Measurements from ENCODE around the gene ZNF451.

- TF ChIP-seq RXRA (IDR thresholded peaks at IDR 0.05): no peak
- TF ChIP-seq CTCF (IDR thresholded peaks at IDR 0.05; ENCODE audit: low read depth, low read length, missing input control): no peak
- TF ChIP-seq TAF1 (conservative IDR thresholded peaks at IDR 0.05): no peak
- no peak for TF ChIP-seq MAX (IDR thresholded peaks at IDR 0.05)
- no peak for TF ChIP-seq ATF3 (IDR thresholded peaks at IDR 0.05)
- no peak for TF ChIP-seq ZBTB33 (IDR thresholded peaks at IDR 0.05)
- TF ChIP-seq REST (IDR thresholded peaks at IDR 0.05): no peak
These were observed 4.5 kb upstream of the ZNF451 start for GRCh38 chr6:57085471-57085870.
